Measurements from ENCODE around the gene AHNAK2.
"Not testable (repeated sequence)": the region's sequence is repeated elsewhere in the genome, so short reads cannot be mapped to it uniquely, and the experiment has no call there.

The AHNAK2 gene

GRCh38 chr14:104897330-104898194, 80.6 kb downstream of the AHNAK2 start:
- DNase-seq (ENCODE audit: low spot score) = no peak

GRCh38 chr14:104895786-104896661, 82.2 kb downstream of the AHNAK2 start:
- DNase-seq (ENCODE audit: low spot score) = no peak

- no peak for DNase-seq (ENCODE audit: low spot score)
These were observed 82.9 kb downstream of the AHNAK2 start for GRCh38 chr14:104895207-104895785.

- DNase-seq (ENCODE audit: low spot score) = no peak
These were observed 83.6 kb downstream of the AHNAK2 start for GRCh38 chr14:104894331-104895206.

GRCh38 chr14:104893435-104894207, 84.6 kb downstream of the AHNAK2 start:
- no peak for DNase-seq (ENCODE audit: low spot score)

GRCh38 chr14:104892531-104893434, 85.4 kb downstream of the AHNAK2 start:
- DNase-seq (ENCODE audit: low spot score) = no peak

- no peak for DNase-seq (ENCODE audit: low spot score)
These were observed 86.3 kb downstream of the AHNAK2 start for GRCh38 chr14:104891664-104892530.

- DNase-seq (ENCODE audit: low spot score) = no peak
These were observed 87.0 kb downstream of the AHNAK2 start for GRCh38 chr14:104891121-104891551.

GRCh38 chr14:104890292-104890691, 87.9 kb downstream of the AHNAK2 start:
- not testable (repeated sequence) for DNase-seq (ENCODE audit: low spot score)

- DNase-seq (ENCODE audit: low spot score) = no peak
These were observed 88.8 kb downstream of the AHNAK2 start for GRCh38 chr14:104889375-104889757.

GRCh38 chr14:104888489-104889374, 89.4 kb downstream of the AHNAK2 start:
- no peak for DNase-seq (ENCODE audit: low spot score)

- DNase-seq (ENCODE audit: low spot score) = no peak
These were observed 90.3 kb downstream of the AHNAK2 start for GRCh38 chr14:104887623-104888488.
